Stimulated activated CD4-positive, alpha-beta T cell treated with anti-CD3 and anti-CD28 coated beads, TNF-alpha, amount 100 ng/mL, for 48 hours (primary cell): ENCODE measurements around the gene COQ8B.
"Not testable (repeated sequence)": the region's sequence is repeated elsewhere in the genome, so short reads cannot be mapped to it uniquely, and the experiment has no call there.

ENCODE experiments used
- DNase-seq, 3 donors: peaks; one replicate each; pipeline ENCODE4 v3.0.0-alpha.2; 2020; ENCODE audit warnings: low read depth in 3 of 3

The COQ8B gene

GRCh38 chr19:40668991-40669614, 47.6 kb downstream of the COQ8B start:
- no peak for DNase-seq

- no peak for DNase-seq
These were observed 49.1 kb downstream of the COQ8B start for GRCh38 chr19:40667602-40668001.

GRCh38 chr19:40666803-40667438, 49.8 kb downstream of the COQ8B start:
- no peak for DNase-seq

DNA sequence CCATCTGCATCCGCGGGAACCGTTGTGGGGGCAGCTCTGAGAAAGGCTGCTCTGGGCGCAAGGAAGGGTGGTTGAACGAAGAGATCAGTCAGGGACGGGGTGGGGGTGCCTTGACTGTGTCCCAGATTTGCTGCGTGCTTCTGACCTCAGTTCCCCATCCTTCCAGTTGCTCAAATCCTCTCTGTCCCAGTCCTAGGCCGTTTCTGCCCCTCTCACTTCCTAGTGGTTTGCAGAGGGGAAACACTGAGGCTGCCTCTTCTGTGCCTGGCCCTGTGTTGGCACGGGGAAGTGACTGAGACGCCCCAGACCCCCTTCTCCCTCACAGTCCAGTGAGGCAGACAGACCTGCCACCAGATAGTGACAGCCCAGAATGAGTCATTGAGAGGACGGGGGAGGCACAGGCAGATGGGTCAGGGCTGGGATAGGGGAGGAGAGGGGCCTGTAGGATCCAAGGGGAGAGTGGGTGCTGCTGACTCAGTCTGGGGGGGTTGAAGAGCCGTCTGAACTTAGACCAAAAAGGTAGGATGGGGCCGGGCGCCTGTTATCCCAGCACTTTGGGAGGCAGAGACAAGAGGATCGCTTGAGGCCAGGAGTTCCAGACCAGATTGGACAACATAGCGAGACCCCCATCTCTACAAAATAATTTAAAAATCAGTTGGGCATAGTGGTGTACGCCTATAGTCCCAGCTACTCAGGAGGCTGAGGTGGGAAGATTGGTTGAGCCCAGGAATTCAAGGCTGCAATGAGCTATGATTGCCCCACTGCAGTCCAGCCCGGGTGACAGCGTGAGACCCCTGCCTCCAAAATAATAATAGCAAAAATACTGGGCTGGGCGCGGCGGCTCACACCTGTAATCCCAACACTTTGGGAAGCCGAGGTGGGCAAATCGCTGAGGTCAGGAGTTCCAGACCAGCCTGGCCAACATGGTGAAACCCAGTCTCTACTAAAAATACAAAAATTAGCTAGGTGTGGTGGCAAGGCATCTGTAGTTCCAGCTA, 52.7 kb downstream of the COQ8B start:
- DNase-seq: no peak

- DNase-seq: peak; percentile 80 to 94 (median 88)
These were observed 53.6 kb downstream of the COQ8B start for GRCh38 chr19:40662925-40663694.

DNA sequence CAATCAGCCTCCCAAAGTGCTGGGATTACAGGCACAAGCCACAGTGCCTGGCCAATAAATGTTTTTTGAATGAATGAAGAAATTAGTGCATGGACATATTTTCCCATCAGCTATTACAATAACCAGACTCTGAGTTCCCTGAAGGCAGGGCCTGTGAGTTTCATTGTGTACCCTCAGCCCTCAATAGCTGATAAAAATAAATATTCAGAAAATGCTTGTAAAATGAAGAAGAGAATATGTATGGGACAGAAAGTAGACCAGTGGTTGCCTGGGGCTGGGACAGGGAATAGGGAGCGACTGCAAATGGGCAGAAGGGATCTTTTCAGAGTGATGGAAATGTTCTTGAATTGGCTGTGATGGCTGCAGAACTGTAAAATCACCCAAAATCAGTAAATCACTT, 55.1 kb downstream of the COQ8B start:
- DNase-seq: no peak

DNA sequence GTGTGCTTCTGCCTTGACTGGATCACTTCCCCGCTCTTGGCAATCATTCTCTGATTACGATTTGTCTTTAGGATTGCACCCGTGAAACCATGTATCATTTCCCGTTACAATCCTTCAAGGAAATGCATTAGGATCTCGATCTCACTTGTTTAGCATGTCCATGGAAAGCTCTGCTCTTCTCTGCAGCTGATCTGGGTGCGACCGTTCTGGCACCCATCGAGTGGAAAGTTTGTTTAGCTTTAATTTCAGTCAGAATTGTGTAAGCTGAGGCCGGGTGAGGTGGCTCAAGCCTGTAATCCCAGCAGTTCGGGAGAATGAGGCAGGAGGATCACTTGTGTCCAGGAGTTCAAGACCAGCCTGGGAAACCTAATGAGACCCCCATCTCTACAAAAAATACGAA, 57.1 kb downstream of the COQ8B start:
- no peak for DNase-seq

- no peak for DNase-seq
These were observed 57.6 kb downstream of the COQ8B start for GRCh38 chr19:40659116-40659515.

- no peak for DNase-seq
These were observed 58.7 kb downstream of the COQ8B start for GRCh38 chr19:40658031-40658430.

- not testable (repeated sequence) for DNase-seq
These were observed 61.0 kb downstream of the COQ8B start for GRCh38 chr19:40655684-40656083.

DNA sequence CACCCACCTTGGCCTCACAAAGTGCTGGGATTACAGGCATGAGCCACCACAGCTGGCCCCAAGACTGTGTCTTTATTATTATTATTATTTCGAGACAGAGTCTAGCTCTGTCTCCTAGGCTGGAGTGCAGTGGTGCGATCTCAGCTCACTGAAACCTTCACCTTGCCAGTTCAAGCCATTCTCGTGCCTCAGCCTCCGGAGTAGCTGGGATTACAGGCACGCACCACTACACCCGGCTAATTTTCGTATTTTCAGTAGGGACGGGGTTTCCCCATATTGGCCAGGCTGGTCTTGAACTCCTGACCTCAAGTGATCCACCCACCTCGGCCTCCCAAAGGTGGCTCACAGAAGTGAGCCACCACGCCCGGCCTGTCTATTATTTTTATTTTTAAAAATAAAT, 64.4 kb downstream of the COQ8B start:
- not testable (repeated sequence) for DNase-seq

DNA sequence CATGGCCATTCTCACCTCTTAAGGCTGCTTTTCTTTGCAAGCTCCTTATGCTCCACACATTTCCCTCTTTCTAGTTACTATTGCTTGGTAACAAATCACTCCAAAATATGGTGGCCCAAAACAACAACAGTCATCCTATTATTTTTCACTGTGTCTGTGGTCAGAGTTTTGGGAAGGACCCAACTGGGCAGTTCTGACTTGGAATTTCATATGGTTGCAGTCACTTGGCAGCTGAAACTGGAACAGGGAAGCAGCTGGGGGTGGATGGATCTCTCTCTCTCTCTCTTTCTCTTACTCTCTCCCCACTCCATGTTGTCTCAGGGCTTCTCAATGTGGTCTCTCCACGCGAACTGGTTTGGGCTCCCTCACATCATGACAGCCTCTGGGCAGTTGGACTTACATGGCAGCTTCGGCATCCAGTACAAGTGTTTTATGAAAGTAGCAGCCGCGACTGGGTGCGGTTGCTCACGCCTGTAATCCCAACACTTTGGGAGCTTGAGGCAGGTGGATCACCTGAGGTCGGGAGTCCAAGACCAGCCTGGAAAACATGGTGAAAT, 65.9 kb downstream of the COQ8B start:
- DNase-seq: no peak

- DNase-seq: not testable (repeated sequence)
These were observed 66.6 kb downstream of the COQ8B start for GRCh38 chr19:40649903-40650675.

DNA sequence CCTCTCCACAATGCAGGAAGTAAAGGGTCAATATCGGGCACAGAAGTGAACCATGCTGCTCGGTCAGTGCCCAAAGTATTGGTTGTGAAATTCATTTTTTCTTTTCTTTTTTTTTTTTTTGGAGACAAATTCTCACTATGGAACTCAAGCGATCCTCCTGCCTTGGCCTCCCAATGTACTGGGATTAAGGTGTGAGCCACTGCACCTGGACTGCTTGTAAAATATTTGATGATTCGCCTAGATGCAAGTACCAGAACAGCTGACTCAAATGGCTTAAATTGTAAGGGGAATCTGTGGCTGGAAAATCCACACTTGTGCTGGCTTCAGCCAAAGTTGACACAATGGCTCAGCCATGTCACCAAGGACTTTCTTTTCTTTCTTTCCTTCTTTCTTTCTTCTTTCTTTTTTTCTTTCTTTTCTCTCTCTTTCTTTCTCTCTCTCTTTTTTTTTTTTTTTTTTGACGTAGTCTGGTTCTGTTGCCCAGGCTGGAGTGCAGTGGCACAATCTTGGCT, 69.9 kb downstream of the COQ8B start:
- DNase-seq: no peak

DNA sequence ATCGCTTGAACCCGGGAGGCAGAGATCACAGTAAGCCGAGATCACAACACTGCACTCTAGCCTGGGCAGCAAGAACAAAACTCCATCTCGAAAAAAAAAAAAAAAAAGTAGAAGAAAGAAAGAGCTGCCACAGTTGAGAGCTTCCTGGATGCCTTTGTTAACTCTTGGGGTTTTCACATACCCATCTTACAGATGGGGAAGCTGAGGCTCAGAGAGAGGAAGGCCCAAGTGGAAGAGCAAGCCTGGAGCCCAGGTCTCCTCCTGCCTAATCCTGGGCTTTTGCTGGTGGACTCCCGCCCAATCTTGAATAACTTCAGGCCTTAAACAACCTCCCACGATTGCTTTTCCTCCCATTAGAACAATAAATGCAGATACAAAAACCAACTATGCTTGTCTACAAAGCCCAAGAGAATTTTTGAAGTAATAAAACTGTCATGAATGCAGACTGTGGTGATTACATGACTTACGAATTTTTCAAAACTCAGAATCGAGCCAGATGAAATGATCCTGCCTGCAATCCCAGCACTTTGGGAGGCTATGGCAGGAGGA, 73.9 kb downstream of the COQ8B start:
- no peak for DNase-seq

GRCh38 chr19:40642051-40642706, 74.5 kb downstream of the COQ8B start:
- DNase-seq: no peak
